Breast epithelium (tissue), 4 donors: ENCODE data around the gene RPL21. TPM values are rescaled to one million over a fixed set of nuclear protein-coding genes. Genes with fewer than 3 reads are reported as not detected.
"Not testable (repeated sequence)": the region's sequence is repeated elsewhere in the genome, so short reads cannot be mapped to it uniquely, and the experiment has no call there.

Source experiments
- DNase-seq, 2 donors: peaks; one replicate each; pipeline ENCODE4 v3.0.0-alpha.2; 2019; ENCODE audit warnings: low spot score in 2 of 2
- H3K27ac ChIP-seq, 2 donors: fragments of 200-600 bp; sonication (generic) in 1 of 2; one replicate each; pipeline ENCODE4 v1.5.1; 2016 to 2019; ENCODE audit warnings: mild to moderate bottlenecking in 1 of 2
- H3K27me3 ChIP-seq, 2 donors: fragments of 200-600 bp; sonication (generic) in 1 of 2; one replicate each; pipeline versions ENCODE4 v1.5.1 to v1.6.0; 2017 to 2019; ENCODE audit warnings: control low read depth in 1 of 2, mild to moderate bottlenecking in 1 of 2
- H3K36me3 ChIP-seq: fragments of 200-600 bp; one replicate; pipeline ENCODE4 v1.5.1; 2019
- H3K4me1 ChIP-seq, 2 donors: fragments of 200-600 bp; sonication (generic); one replicate each; pipeline ENCODE4 v1.5.1; 2016 to 2019; ENCODE audit warnings: control low read depth in 1 of 2
- H3K4me3 ChIP-seq, 3 donors: fragments of 200-600 bp; sonication (generic); 1 replicate in 2 of 3; 2 replicates in 1 of 3; pipeline ENCODE4 v1.5.1; 2016 to 2019; ENCODE audit warnings: mild to moderate bottlenecking in 3 of 3, moderate library complexity in 2 of 3
- H3K9me3 ChIP-seq, 2 donors: fragments of 200-600 bp; sonication (generic) in 1 of 2; one replicate each; pipeline ENCODE4 v1.5.1; 2016 to 2019; ENCODE audit warnings: control low read depth in 1 of 2
- CTCF ChIP-seq, 3 donors: fragments of 450-650 bp; IDR thresholded peaks; one replicate each; pipeline ENCODE4 v1.5.1; 2016 to 2017; ENCODE audit warnings: antibody characterized with exemption in 3 of 3, mild to moderate bottlenecking in 3 of 3, moderate library complexity in 3 of 3
- POLR2A ChIP-seq: fragments of 450-650 bp; IDR thresholded peaks from one replicate; pipeline ENCODE4 v1.6.1; 2016; ENCODE audit warnings: antibody characterized with exemption, mild to moderate bottlenecking, moderate library complexity
- POLR2AphosphoS5 ChIP-seq, 3 donors: sonication (generic); formaldehyde crosslinking; IDR thresholded peaks; one replicate each; pipeline ENCODE4 v1.6.1; 2017; ENCODE audit warnings: antibody characterized with exemption in 3 of 3
- intact Hi-C: fragments of 100-400 bp; cut with DNase I; formaldehyde crosslinking; loops from one replicate; pipeline ENCODE4 v1.15.1; 2023; ENCODE audit warnings: low total_unique reads
- total RNA-seq, 3 donors: library from RNA; depleted of rRNA; stranded (reverse); fragments of >200 nt; gene quantifications; one replicate each; pipeline ENCODE4 v1.1.0, GENCODE V29; 2016

Gene RPL21
- total RNA-seq, 3 donors from 2014 or later, result 979 to 1,473 (median 1,466) TPM

DNA sequence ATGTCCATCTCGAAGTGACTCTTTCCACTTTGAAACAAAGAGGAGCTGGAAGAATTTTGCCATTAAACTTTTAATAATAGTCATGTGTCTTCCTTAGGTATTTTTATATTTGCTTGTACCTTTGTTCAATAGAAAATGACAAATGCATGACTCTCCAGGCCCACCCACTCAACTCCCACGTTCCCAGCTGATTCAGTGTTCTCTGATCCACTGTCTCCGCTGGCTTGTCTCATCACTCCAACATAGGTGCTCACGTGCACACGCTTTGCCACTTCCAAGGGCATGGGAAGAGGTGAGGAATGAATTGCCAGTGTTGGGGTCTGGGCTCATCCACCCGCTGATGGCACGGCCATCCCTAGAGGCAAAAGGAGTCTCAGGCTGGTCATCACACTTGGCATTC, 43.7 kb downstream of the RPL21 start:
- H3K27ac ChIP-seq, result no peak overlapping the region
- intact Hi-C loops, result no loop called here
- H3K36me3 ChIP-seq, result no peaks in the 10 kb centered on the region
- no peak for DNase-seq
- H3K9me3 ChIP-seq, result no peaks in the 10 kb centered on the region
- H3K4me3 ChIP-seq, result no peak overlapping the region
- H3K27me3 ChIP-seq, result no peaks in the 10 kb centered on the region
- no peaks in the 10 kb centered on the region for H3K4me1 ChIP-seq
- TF ChIP-seq CTCF (IDR thresholded peaks at IDR 0.05) (no peak), POLR2A (no peak), POLR2AphosphoS5 (IDR thresholded peaks at IDR 0.05) (no peak)

GRCh38 chr13:27295660-27296059, 44.3 kb downstream of the RPL21 start:
- TF ChIP-seq POLR2A (no peak), CTCF (IDR thresholded peaks at IDR 0.05) (no peak), POLR2AphosphoS5 (IDR thresholded peaks at IDR 0.05) (no peak)

GRCh38 chr13:27296496-27296895, 45.1 kb downstream of the RPL21 start:
- Histone ChIP-seq H3K4me1 (no peaks in the 10 kb centered on the region), H3K9me3 (no peaks in the 10 kb centered on the region), H3K27ac (no peak overlapping the region), H3K27me3 (no peaks in the 10 kb centered on the region), H3K4me3 (no peak overlapping the region), H3K36me3 (no peaks in the 10 kb centered on the region)
- intact Hi-C loops, result no loop called here
- DNase-seq, result no peak
- TF ChIP-seq CTCF (IDR thresholded peaks at IDR 0.05) (no peak), POLR2AphosphoS5 (IDR thresholded peaks at IDR 0.05) (no peak), POLR2A (no peak)

More at GRCh38 chr13:27295660-27296059, 44.3 kb downstream of the RPL21 start:
- Histone ChIP-seq H3K27me3 (no peaks in the 10 kb centered on the region), H3K36me3 (no peaks in the 10 kb centered on the region), H3K27ac (no peak overlapping the region), H3K4me1 (no peaks in the 10 kb centered on the region), H3K4me3 (no peak overlapping the region), H3K9me3 (no peaks in the 10 kb centered on the region)
- no peak for DNase-seq
- intact Hi-C loops, result no loop called here

DNA sequence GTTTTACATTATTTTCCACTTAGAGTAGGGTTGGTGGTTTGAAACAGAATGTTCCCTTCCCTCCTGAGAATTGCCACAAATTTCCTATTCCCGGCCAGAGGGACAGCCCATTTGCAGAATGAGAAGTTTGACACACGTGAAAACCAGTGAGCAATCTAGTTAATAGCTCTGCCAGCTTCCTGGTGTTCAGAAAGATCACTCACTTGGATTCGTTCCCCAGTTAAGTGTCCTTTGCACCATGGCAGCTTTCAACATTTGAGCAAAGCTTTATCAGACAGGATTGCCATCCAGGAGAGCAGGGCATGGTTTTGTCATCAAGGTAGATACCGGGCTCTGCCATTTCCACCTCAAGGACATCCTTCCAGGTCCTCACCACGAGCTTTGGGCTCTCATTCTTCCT, 47.5 kb downstream of the RPL21 start:
- H3K27ac ChIP-seq, result no peak overlapping the region
- intact Hi-C loops, result no loop called here
- H3K9me3 ChIP-seq, result no peaks in the 10 kb centered on the region
- H3K27me3 ChIP-seq, result no peaks in the 10 kb centered on the region
- TF ChIP-seq POLR2A (no peak), CTCF (IDR thresholded peaks at IDR 0.05) (no peak), POLR2AphosphoS5 (IDR thresholded peaks at IDR 0.05) (no peak)
- H3K4me1 ChIP-seq, result no peaks in the 10 kb centered on the region
- no peak overlapping the region for H3K4me3 ChIP-seq
- no peak for DNase-seq
- no peaks in the 10 kb centered on the region for H3K36me3 ChIP-seq

- H3K4me1 ChIP-seq, H3K27ac ChIP-seq, H3K36me3 ChIP-seq, intact Hi-C loops, DNase-seq, H3K9me3 ChIP-seq, H3K4me3 ChIP-seq, H3K27me3 ChIP-seq: not testable (repeated sequence)
Observed at GRCh38 chr13:27300406-27300805, 49.0 kb downstream of the RPL21 start.

GRCh38 chr13:27300941-27301586, 49.7 kb downstream of the RPL21 start:
- Histone ChIP-seq H3K36me3 (no peaks in the 10 kb centered on the region), H3K4me1 (no peaks in the 10 kb centered on the region), H3K27ac (no peak overlapping the region), H3K4me3 (no peak overlapping the region), H3K27me3 (no peaks in the 10 kb centered on the region), H3K9me3 (no peaks in the 10 kb centered on the region)
- TF ChIP-seq CTCF (IDR thresholded peaks at IDR 0.05), result no peak
- TF ChIP-seq POLR2A, result no peak
- no peak for TF ChIP-seq POLR2AphosphoS5 (IDR thresholded peaks at IDR 0.05)
- intact Hi-C loops, result no loop called here
- no peak for DNase-seq
